ENCODE measurements around the gene TIAL1. TPM values are rescaled to one million over a fixed set of nuclear protein-coding genes. Genes with fewer than 3 reads are reported as not detected.

The TIAL1 gene
- total RNA-seq, 1 donor from 2014 or later, result 184 TPM

GRCh38 chr10:119524720-119525070 is 72.1 kb downstream of the TIAL1 start:
- H3K4me3 Mint-ChIP-seq (ENCODE audit: unreplicated experiment), result no peak overlapping the region
- H3K27me3 Mint-ChIP-seq (ENCODE audit: unreplicated experiment), result peaks cover 6% of the 10 kb centered on the region
- no peak for TF ChIP-seq CTCF (IDR thresholded peaks at IDR 0.05; ENCODE audit: unreplicated experiment)
- no peak overlapping the region for H3K27ac Mint-ChIP-seq (ENCODE audit: unreplicated experiment)
- no peaks in the 10 kb centered on the region for H3K9me3 Mint-ChIP-seq (ENCODE audit: unreplicated experiment)
- DNase-seq (ENCODE audit: low spot score), result no peak
- peaks cover 18% of the 10 kb centered on the region for H3K4me1 Mint-ChIP-seq (ENCODE audit: unreplicated experiment)
- H3K36me3 Mint-ChIP-seq (ENCODE audit: low read depth, unreplicated experiment), result peaks cover 10% of the 10 kb centered on the region

GRCh38 chr10:119523895-119524719 is 72.7 kb downstream of the TIAL1 start:
- H3K27me3 Mint-ChIP-seq (ENCODE audit: unreplicated experiment), result peaks cover 7% of the 10 kb centered on the region
- no peak overlapping the region for H3K4me3 Mint-ChIP-seq (ENCODE audit: unreplicated experiment)
- peaks cover 23% of the 10 kb centered on the region for H3K4me1 Mint-ChIP-seq (ENCODE audit: unreplicated experiment)
- H3K36me3 Mint-ChIP-seq (ENCODE audit: low read depth, unreplicated experiment), result peaks cover 10% of the 10 kb centered on the region
- no peak for DNase-seq (ENCODE audit: low spot score)
- no peak for TF ChIP-seq CTCF (IDR thresholded peaks at IDR 0.05; ENCODE audit: unreplicated experiment)
- no peaks in the 10 kb centered on the region for H3K9me3 Mint-ChIP-seq (ENCODE audit: unreplicated experiment)
- no peak overlapping the region for H3K27ac Mint-ChIP-seq (ENCODE audit: unreplicated experiment)

Other genes starting within 250 kb of the TIAL1 start
- 20.0 TPM for gene RGS10, start 54.2 kb downstream of the TIAL1 start, total RNA-seq (ENCODE audit: unreplicated experiment)
- 24.6 TPM for gene BAG3, start 54.4 kb upstream of the TIAL1 start, total RNA-seq (ENCODE audit: unreplicated experiment)
- gene INPP5F, start 129.1 kb upstream of the TIAL1 start, total RNA-seq (ENCODE audit: unreplicated experiment), result 45.7 TPM

Measured in endothelial cell (in vitro differentiated cells).